ENCODE results near the gene PPM1H.
"Not testable (repeated sequence)": the region's sequence is repeated elsewhere in the genome, so short reads cannot be mapped to it uniquely, and the experiment has no call there.

Gene PPM1H

GRCh38 chr12:62761658-62762057 is 173.3 kb downstream of the PPM1H start:
- DNase-seq: no peak

GRCh38 chr12:62760779-62761178 is 174.2 kb downstream of the PPM1H start:
- DNase-seq: no peak

DNA sequence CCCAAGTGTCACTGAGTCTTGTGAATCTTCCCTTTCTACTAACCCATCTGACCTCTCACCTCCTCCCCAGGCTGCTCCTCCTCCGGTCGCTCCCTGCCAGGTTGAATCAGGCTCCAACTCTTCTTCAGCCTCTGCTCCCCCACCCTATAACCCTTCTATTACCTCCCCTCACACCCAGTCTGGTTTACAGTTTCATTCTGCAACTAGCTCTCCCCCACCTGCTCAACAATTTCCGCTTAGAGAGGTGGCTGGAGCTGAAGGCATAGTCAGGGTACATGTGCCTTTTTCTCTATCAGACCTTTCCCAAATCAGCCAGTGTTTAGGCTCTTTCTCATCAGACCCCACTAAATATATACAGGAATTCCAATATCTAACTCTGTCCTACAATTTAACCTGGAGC is 174.6 kb downstream of the PPM1H start:
- DNase-seq: not testable (repeated sequence)

- no peak for DNase-seq
Measured at GRCh38 chr12:62758216-62758615, 176.7 kb downstream of the PPM1H start.

DNA sequence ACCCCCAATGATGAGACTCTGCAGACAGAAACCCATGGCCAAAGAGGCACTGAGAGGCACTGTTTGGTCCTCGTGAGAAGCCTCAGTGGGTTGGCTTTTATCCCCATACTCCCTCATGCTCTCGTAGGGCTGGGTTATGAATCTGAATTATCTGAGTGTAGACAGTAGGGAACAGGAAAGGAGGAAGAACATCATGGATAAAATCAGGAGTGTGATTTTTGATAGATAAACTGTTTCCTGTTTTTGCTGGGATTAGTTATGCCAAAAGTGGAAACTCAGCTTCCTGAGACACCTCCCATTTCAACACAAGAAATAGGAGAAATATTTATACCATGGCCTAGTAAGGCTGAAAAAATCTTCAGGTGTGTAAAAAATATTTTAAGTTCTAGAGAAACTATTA is 177.9 kb downstream of the PPM1H start:
- no peak for DNase-seq

DNA sequence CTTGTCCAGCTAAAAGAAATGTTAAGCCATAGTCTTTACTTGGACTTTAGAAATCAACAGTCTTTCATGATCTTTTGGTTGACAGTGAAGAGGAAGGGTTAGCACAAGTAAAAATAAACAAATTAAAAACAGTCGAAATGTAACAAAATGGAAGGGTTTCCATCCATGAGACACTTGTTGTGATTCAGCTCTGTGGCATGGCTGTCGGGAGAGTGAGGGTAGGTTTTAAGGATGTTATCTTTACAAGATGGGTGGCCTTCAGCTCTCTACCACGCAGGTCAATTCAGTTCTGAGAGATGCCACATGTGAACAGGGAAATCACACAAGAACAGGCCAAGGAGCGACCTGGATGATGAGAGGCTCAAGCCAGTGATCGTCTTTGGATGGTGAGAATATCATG is 180.2 kb downstream of the PPM1H start:
- no peak for DNase-seq

GRCh38 chr12:62751810-62752155 is 183.2 kb downstream of the PPM1H start:
- DNase-seq: no peak

GRCh38 chr12:62750941-62751809 is 183.8 kb downstream of the PPM1H start:
- DNase-seq: no peak

GRCh38 chr12:62749586-62749985 is 185.4 kb downstream of the PPM1H start:
- no peak for DNase-seq

- no peak for DNase-seq
Measured at GRCh38 chr12:62748941-62749468, 185.9 kb downstream of the PPM1H start.

DNA sequence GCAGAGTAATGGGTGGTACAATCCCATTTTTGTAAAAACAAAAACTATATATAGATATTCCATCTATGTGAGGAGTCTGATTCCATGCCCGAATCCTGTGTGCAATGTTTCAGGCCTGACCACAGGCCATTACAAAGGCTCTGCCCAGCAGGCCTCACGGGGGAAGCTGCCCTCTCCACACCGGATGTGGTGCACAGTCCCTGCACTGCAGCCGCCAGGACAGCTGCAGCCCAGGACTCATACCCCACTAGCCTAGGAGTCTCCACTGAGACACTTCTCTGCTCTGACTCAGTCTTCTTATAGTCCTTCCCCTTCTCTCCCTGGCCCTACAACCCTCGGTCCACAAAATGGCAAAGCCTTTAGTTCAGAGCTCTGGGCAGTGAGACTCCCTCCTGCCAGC is 190.4 kb downstream of the PPM1H start:
- peak; percentile 50 for DNase-seq

- no peak for DNase-seq
Measured at GRCh38 chr12:62739266-62740015, 195.5 kb downstream of the PPM1H start.

DNA sequence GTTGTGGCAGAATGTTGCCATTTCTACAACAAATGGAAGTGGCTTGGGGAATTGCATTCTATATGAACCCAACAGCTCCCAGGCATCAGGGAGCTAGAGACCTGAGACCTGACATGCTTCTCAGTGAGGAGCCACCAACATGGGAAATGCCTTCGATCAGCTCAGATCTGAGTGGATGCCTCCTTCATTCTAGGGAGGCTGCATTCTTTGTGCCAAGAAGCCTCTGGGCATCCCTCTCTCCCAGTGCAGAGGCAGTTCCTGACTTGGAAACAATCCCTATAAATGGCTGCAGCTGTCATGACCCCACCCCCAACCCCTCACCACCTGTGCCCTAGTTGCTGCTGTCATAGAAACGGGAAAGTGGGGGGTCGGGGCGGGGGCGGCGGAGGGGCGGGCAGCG is 196.3 kb downstream of the PPM1H start:
- DNase-seq: no peak

- no peak for DNase-seq
Measured at GRCh38 chr12:62738105-62738504, 196.8 kb downstream of the PPM1H start.

- no peak for DNase-seq
Measured at GRCh38 chr12:62737615-62738014, 197.3 kb downstream of the PPM1H start.

DNA sequence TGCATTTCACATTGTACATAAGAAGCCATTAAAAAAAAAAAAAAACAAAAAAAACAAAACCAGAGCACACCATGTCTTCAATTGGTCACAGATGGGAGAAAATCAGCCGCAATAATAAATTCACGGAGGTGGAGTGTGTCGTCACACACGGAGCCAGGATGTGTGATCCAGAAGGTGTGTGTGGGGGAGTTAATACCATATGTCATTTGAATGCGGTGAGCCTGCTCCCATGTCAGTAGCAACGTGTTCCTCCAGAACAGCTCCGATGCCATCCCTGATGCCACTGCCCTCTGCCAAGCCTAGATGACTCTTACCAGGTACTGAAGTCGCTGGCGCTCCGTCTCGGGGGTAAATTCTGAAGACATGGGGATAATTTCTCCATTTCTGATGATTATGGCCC is 197.8 kb downstream of the PPM1H start:
- DNase-seq: no peak

DNA sequence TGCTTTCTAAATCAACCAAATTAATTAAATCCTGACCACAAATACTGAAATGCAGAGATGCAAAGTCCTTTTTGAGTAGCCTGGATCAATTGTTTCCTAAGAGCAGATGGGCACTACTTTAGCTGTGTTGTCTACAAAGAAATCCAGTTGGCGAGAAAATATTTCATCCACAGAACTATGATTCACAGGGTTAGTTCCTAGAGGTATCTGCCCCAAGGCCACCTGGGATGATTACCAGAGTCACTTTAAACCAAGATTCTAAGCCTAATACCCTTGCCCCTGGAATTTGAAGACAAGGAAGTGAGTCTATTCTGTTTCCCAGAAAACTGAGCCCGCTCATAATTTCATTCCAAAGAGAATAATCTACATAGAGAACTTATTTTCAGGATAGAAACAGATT is 198.4 kb downstream of the PPM1H start:
- DNase-seq: no peak

- peak; percentile 30 for DNase-seq
Measured at GRCh38 chr12:62732861-62733427, 202.0 kb downstream of the PPM1H start.

DNA sequence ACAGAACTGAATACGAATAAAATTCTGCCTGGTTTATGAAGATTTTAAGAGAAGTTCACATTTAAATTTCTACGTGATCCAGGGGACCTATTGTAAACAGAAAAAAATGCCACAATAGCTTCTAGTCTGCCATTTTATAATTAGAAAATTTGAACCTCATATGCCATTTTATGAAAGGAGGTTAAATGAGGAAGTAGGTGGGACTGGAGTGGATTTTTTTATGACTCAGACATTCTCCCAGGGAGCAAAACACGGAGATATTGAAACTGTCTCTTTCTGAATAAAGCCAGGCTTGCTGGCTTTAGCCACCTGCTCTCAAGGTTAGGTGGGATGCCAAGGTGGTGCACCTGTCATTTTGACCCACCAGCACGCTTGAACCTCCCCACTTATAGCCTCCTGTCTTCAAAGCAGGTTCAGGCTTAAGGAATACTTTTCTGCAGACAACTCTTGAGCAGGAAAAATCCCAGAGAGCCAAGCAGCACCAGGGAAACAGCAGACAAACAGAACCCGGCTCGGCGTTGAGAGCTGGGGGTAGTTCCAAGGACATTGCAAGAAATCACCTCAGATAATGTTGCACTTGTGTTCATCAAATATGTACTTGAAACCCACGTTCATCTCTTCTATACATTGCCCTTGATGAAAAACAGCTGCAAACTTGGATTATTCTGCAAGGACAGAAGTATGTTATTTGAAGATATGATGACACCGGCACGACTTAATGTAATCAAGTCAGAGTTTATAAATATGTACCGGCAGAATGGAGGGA is 203.7 kb downstream of the PPM1H start:
- no peak for DNase-seq

GRCh38 chr12:62730649-62731048 is 204.3 kb downstream of the PPM1H start:
- no peak for DNase-seq

- DNase-seq: not testable (repeated sequence)
Measured at GRCh38 chr12:62729579-62730544, 205.1 kb downstream of the PPM1H start.

DNA sequence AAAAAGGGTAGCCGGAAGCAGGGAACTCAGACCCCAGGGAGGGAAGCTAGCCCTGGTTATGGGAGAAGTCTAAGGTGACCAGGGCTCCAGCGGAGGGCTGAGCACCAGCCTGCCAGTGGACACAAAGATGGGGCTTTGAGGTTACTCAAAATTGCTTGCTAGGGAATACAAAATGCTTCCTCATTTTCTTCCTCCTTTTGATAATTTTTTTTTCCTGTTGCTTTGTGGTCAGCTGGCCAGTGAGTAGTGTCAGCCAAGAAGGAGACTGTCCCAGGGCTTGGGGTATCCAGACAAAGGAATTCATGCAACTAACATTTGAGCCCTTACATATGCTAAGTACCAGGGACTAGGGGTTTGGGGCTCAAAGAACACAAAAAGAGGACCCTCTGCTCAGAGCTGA is 206.2 kb downstream of the PPM1H start:
- no peak for DNase-seq

Measured in CD4-positive, alpha-beta T cell treated with Interleukin-15 for 1 hour (primary cell).